GM04504 (cell line): ENCODE measurements around the gene TMEM220.

Experiments used
- DNase-seq: peaks from one replicate; pipeline ENCODE4 v3.0.0-alpha.2; 2012; ENCODE audit warnings: low read depth

The TMEM220 gene

DNA sequence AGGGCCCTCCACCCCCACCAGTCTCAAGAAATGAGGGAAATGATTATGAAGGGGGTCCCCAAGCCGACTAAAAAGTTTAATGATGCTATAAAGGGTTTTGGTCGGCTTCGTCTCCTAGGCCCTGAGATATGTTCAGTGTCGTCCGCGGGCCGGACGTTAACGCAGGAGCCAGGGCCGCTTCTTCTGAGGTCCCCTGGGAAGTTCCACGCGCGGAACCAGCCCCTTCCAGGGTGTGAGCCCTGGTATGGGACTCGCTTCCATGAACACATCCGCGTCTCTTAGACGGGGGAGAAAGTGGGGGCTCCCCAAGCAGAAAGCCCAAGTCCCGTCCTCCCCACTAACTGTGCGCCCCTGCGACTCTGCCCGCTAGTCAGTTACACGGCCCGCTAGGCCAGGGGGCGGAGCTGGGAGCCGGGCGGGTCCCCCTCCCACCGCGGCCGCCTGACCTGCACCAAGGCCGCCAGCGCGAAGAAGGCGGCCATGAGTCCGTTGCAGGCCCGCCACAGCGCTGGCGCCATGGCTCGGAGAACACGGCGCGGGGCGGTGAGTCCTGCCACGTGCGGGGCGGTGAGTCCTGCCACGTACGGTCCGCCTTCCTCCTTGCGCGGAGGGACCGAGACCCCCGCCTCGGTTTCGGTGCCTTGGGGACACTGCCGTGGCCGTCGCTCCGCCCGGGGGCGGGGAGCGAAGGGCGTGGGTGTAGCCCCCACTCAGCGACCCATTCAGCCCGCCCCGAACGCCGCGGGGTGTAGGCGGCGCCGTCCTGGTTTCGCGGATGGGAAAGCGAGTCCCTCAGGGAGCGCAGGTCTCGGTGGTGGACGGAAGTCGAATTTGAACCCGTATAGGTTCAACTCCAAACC lies at the start of gene TMEM220:
TSS of gene TMEM220 (minus strand) at position 690 of the 860 bp plus-strand sequence. CDS start at position 518, 172 bp downstream.
- peak; percentile 61 for DNase-seq

- DNase-seq: no peak
Measured at GRCh38 chr17:10779609-10780008, 49.8 kb upstream of the TMEM220 start.

DNA sequence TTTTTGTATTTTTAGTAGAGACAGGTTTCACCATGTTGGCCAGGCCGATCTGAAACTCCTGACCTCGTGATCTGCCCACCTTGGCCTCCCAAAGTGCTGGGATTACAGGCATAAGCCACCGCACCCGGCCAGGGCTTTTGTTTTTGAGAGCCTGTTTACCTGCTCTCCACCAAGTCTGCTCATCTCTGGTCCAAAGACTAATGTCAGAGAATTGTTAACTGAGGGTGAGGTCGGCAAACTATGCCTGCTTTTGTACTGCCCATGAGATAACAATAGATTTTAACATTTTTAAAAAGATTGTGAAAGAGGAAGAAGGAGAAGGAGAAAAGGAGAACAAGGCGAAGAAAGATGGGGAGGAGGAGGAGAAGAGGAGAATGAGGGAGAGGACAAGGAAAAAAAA lies 48.1 kb upstream of the TMEM220 start:
- no peak for DNase-seq

DNA sequence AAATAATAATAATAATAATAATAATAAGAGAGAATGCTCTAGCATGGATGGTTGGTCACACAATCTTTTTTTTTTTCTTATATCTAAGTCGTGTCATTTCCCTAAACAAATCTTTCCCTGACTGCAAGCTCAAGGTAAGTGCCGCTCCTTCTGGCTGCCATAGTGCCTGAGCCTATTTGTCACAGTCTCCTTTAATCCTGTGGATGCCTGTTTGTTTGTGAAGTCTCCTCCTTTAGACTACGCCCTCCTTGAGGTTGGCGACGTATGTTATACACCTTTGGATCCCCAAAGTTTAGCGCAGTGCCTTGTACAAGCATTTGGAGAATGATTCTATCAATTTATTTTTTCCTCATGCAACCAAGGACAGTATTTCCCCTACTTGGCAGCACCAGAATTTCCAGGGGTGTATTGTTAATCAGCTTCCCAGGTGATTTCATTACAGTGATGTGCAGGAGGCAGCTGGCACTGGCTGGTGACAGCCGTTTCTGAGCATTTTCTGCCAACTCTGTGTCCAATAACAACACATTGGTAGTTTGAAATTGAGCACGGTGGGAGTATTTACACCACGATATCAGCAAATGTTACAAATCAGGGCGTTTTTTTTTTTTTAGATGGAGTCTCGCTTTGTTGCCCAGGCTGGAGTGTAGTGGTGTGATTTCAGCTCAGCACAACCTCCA lies 47.4 kb upstream of the TMEM220 start:
- DNase-seq: no peak

DNA sequence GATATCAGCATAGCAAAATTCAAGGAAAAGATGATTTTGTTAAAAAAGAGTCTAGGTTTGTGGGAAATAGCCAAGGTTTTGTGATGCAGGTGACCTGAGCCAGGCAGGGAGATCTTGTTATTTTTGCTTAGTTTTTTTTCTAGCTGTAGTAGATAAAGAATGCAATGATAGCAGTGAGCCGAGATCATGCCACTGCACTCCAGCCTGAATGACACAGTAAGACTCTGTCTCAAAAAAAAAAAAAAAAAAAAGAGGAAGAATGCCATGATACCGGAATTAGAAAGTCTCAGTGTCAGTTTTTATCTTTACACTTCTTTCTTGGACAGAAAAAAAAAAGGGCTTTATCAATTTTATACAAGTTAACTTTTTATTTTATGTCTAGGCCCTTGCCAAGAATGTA lies 46.6 kb upstream of the TMEM220 start:
- no peak for DNase-seq

DNA sequence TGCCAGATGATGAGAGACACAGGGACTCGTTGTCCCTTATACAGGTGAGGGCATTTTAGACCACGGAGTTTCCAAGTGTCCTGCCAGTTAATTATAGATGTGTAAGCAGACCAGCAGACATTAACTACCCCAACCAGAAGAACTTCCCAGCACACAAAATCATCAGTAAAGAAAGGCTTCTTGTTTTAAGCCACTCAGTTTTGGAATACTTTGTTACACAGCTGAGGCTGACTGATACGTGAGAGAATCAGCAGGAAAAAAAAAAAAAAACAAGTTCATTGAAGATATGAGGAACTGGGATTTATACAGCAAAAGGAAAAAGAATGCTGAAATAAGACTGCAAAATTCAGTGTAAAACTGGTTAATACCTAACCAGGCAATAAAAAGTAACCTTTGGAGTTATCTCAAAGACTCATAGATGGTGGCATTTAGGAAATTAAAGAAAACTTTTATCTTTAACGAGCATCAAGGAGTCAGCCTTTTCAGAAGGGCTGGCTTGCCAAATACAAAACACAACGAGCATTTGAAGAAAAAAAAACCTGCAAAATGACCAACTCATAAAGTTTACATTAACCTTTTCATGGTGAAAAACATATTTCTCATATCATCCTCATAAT lies 46.0 kb upstream of the TMEM220 start:
- DNase-seq: no peak

DNA sequence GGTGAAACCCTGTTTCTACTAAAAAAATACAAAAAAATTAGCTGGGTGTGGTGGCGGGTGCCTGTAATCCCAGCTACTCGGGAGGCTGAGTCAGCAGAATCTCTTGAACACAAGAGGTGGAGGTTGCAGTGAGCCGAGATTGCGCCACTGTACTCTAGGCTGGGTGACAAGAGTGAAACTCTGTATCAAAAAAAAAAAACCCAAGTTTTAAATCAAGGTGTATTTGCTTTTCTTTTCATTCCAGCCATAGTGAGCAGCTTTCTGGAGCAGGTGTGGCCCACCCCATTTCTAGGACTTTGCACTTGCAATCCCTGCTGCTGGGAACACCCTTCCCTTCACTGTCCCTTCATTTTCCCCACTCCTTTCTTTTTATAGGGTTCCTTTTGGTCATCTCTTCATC lies 45.2 kb upstream of the TMEM220 start:
- no peak for DNase-seq

DNA sequence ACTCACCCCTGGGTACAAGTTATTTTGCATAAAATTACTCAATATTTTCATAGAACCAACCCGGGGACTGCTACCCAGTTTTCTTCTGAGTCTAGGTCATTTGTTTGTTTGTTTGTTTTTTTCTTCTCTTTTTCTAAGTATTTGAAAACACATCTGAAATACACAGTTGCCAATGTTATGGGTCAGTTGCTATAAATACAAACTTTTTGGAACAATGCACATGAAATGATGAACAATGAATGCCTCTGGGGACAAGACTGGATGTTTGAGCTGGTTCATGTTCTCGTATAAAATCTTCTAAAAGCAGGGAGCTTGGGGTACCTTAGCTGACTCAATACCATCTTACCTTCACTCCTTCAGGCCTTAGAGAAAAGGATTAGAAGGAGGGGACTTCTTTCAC lies 43.6 kb upstream of the TMEM220 start:
- DNase-seq: no peak

- DNase-seq: no peak
Measured at GRCh38 chr17:10772425-10773380, 42.9 kb upstream of the TMEM220 start.

- no peak for DNase-seq
Measured at GRCh38 chr17:10771148-10771547, 41.3 kb upstream of the TMEM220 start.

GRCh38 chr17:10769840-10770239 lies 40.0 kb upstream of the TMEM220 start:
- DNase-seq: no peak

DNA sequence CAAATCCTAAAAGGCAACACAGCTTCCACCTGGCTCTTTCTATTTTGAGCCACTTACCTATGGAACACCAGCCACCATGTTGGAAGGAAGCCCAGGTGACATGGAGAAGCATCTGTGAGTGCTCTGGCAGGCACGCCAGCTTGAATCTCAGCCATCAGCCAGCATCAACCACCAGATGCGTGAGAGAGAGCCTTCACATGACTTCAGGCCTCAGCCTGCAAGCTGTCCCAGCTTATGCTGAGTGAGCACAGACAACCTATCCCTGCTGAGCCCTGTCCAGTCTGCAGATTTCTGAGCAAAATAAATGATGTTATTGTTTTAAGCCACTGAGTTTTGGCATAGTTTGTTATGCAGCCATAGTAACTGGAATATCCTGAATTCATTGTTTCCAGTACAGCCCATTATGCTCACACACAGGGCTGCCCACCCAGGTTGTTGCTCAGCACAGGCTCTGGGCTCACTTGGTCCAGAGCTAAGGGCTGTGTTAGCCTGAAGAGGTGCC lies 39.0 kb upstream of the TMEM220 start:
- no peak for DNase-seq

GRCh38 chr17:10767232-10767631 lies 37.4 kb upstream of the TMEM220 start:
- DNase-seq: no peak

DNA sequence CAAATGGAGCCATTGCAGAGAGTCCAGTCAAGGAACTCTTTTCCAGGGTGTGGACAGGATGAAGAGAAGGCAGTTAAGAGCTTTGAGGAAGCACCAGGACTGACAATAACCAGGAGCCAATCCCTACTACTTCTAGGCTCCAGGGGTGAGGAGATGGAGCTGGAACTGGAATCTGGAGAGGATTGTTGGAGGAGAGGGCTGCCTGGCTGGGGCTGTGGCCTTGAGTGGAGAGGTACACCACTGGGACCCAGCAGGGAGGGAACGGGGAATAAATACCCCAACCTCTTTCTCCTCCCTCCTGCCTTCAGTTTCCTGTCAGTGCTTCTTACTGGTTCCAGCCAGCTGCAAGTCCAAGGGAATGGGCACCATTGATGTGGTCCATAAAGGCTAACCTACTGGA lies 32.2 kb upstream of the TMEM220 start:
- no peak for DNase-seq

DNA sequence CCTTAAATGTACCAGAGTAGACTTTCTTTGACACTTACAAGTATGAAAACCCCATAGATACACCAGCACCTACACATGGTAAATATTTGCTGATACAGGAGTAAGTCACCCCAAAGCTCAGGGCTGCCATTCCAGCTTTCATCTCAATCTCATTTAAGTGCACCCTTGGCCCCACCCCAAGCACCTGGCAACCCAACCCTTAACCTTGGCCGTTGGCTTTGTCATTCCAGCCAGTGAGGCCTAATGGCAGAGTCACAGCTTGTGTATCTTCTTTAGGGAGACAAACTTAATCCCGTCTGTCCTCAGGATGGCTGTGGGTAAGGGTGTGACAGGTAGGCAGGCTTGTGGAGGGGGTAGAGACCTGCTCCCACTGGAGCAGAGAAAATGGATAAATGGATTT lies 31.5 kb upstream of the TMEM220 start:
- DNase-seq: no peak

DNA sequence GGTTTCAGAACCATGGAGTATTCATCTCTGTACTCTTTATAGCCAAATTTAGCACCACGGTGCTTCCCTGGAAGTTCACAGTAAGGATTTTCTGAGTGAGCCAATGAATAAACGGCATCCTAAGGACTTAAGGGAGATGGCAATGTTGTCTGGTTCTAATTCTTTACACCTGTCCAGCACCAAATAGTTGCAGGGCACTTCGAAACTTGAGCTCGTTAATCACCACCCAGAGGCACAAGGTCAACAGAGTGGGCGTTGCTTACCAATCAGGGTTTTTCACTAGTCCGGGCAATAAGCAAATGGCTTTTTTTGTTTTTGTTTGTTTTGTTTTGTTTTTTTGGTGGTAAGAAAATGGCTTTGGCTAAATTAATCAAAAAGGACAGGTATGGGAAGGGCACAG lies 28.2 kb upstream of the TMEM220 start:
- DNase-seq: no peak

GRCh38 chr17:10757647-10758046 lies 27.8 kb upstream of the TMEM220 start:
- no peak for DNase-seq

DNA sequence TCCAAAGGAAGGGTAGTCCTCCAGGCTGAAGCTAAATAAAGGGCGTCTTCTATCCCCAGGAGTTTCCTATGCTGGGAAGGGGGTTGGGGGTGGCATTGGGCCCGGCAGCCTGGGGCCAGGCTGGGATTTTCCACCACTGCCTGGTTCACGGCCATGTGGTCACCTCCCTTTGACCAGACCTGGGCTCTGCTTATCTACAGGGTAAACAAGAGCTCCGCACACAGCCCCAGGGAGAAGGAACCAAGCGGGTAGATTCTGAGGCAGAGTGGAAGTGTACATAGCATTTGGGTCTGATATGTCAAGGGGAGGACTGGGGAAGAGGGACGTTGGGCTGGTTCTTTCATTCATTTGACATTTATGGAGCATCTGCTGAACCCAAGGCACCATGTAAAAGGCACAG lies 27.2 kb upstream of the TMEM220 start:
- no peak for DNase-seq

DNA sequence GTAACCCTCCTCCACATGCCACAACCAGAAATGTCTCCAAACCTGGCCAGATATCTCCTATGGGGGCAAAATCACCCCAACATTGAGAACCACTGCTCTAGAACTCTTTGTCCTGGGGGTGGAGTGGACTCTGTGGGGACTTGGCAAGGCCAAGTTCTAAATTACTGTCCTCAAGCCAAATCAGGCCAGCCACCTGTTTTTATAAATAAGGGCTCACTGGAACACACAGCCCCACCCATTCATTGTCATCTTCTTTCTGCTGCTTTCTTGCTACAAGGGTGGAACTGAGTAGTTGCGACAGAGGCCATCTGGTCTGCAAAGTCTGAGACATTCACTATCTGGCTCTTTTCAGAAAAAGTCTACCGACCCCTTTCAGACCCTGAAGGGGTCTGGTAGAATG lies 26.8 kb upstream of the TMEM220 start:
- no peak for DNase-seq

DNA sequence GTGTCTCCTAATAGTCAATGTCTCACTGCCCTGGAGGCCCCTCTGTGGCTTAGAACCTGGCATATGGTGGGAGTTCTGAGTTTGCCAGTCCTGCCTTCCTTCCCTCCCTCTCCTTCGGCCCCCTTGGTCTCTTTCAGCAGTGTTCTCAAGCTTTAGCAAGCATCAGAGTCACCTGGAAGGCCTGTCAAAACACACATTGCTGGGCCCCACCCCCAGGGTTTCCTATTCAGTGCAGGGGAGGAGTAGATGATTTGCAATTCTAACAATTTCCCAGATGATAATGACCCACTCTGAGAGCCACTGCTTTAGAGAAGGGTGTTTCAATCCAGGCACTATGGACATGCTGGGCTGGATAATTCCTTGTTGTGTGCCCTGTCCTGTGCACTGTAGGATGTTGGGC lies 26.4 kb upstream of the TMEM220 start:
- no peak for DNase-seq

- DNase-seq: no peak
Measured at GRCh38 chr17:10755592-10756127, 25.8 kb upstream of the TMEM220 start.
